ENCODE results near the gene ACAD10.

The ACAD10 gene

GRCh38 chr12:111776836-111777344, 91.0 kb downstream of the ACAD10 start:
- DNase-seq (ENCODE audit: low read depth), result no peak

- no peak for DNase-seq (ENCODE audit: low read depth)
Observed at GRCh38 chr12:111777345-111778045, 91.6 kb downstream of the ACAD10 start.

- DNase-seq (ENCODE audit: low read depth), result no peak
Observed at GRCh38 chr12:111780166-111780565, 94.3 kb downstream of the ACAD10 start.

GRCh38 chr12:111780615-111781014, 94.8 kb downstream of the ACAD10 start:
- DNase-seq (ENCODE audit: low read depth), result no peak

- no peak for DNase-seq (ENCODE audit: low read depth)
Observed at GRCh38 chr12:111781085-111781658, 95.3 kb downstream of the ACAD10 start.

- no peak for DNase-seq (ENCODE audit: low read depth)
Observed at GRCh38 chr12:111783046-111783445, 97.2 kb downstream of the ACAD10 start.

GRCh38 chr12:111784953-111785352, 99.1 kb downstream of the ACAD10 start:
- DNase-seq (ENCODE audit: low read depth), result no peak

GRCh38 chr12:111785651-111786050, 99.8 kb downstream of the ACAD10 start:
- DNase-seq (ENCODE audit: low read depth), result peak; percentile 35

- peak; percentile 6 for DNase-seq (ENCODE audit: low read depth)
Observed at GRCh38 chr12:111788178-111788654, 102.4 kb downstream of the ACAD10 start.

- DNase-seq (ENCODE audit: low read depth), result no peak
Observed at GRCh38 chr12:111789779-111790178, 103.9 kb downstream of the ACAD10 start.

GRCh38 chr12:111791507-111791906, 105.7 kb downstream of the ACAD10 start:
- no peak for DNase-seq (ENCODE audit: low read depth)

GRCh38 chr12:111792155-111792855, 106.5 kb downstream of the ACAD10 start:
- DNase-seq (ENCODE audit: low read depth), result peak; percentile 9

- DNase-seq (ENCODE audit: low read depth), result no peak
Observed at GRCh38 chr12:111792856-111793235, 107.0 kb downstream of the ACAD10 start.

- no peak for DNase-seq (ENCODE audit: low read depth)
Observed at GRCh38 chr12:111798182-111798581, 112.3 kb downstream of the ACAD10 start.

GRCh38 chr12:111799758-111800157, 113.9 kb downstream of the ACAD10 start:
- DNase-seq (ENCODE audit: low read depth), result no peak

- no peak for DNase-seq (ENCODE audit: low read depth)
Observed at GRCh38 chr12:111803038-111803626, 117.3 kb downstream of the ACAD10 start.

- no peak for DNase-seq (ENCODE audit: low read depth)
Observed at GRCh38 chr12:111803851-111804250, 118.0 kb downstream of the ACAD10 start.

GRCh38 chr12:111806304-111806703, 120.5 kb downstream of the ACAD10 start:
- DNase-seq (ENCODE audit: low read depth), result no peak
